Ishikawa (cell line): ENCODE data around the gene MAPK1.

ENCODE experiments used
- EP300 ChIP-seq: IDR thresholded peaks from 2 replicates; pipeline ENCODE4 v1.6.1; 2012; ENCODE audit warnings: borderline replicate concordance
- MAX ChIP-seq: IDR thresholded peaks from 2 replicates; pipeline ENCODE4 v1.6.1; 2012
- NFIC ChIP-seq: IDR thresholded peaks from 2 replicates; pipeline ENCODE4 v1.6.1; 2012
- RAD21 ChIP-seq: IDR thresholded peaks from 2 replicates; pipeline ENCODE4 v1.6.1; 2012; ENCODE audit warnings: low read depth
- TAF1 ChIP-seq: IDR thresholded peaks from 2 replicates; pipeline ENCODE4 v1.6.1; 2012; ENCODE audit warnings: low read depth, mild to moderate bottlenecking
- YY1 ChIP-seq: IDR thresholded peaks from 2 replicates; pipeline ENCODE4 v1.6.1; 2012; ENCODE audit warnings: low read depth

- TF ChIP-seq RAD21 (no peak), EP300 (no peak), MAX (no peak), NFIC (no peak), YY1 (no peak), TAF1 (no peak)
These were observed 95.8 kb downstream of the MAPK1 start for GRCh38 chr22:21771631-21771976.
